HEK293T (cell line): Measurements from ENCODE around the gene TMEM132D.

Experiments used
- FOXK2 ChIP-seq: fragments of 450-650 bp; IDR thresholded peaks from 2 replicates; pipeline ENCODE4 v1.6.1; 2016; ENCODE audit warnings: mild to moderate bottlenecking
- L3MBTL2 ChIP-seq: fragments of 450-650 bp; conservative IDR thresholded peaks from 2 replicates; pipeline ENCODE4 v1.6.1; 2016; ENCODE audit warnings: mild to moderate bottlenecking
- SP1 ChIP-seq: fragments of 450-650 bp; IDR thresholded peaks from 2 replicates; pipeline ENCODE4 v1.6.1; 2017
- SUZ12 ChIP-seq: fragments of 450-650 bp; IDR thresholded peaks from 2 replicates; pipeline ENCODE4 v1.6.1; 2016; ENCODE audit warnings: mild to moderate bottlenecking

DNA sequence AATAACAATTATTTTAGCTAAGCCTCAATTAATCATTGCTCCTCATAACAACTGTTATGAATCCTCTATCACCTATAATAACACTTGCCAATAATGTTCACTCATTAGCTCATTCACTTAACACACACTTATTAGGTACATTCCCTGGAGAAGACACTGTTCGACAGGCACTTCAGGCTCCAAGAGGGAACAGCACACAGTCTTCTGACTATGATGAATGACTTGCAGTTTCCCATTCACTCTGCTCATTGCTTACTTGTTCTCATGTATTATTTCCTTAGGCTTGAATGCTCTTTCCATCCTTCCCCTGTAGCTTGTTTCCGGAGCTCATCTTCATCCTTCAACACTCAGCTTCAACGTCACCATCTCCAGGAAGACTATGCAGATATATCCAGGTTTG lies 437.3 kb downstream of the TMEM132D start:
- no peak for TF ChIP-seq L3MBTL2
- TF ChIP-seq SUZ12 = no peak
- TF ChIP-seq SP1 = no peak
- TF ChIP-seq FOXK2 = no peak
